ENCODE data around the gene SFXN2.
"Not testable (repeated sequence)": the region's sequence is repeated elsewhere in the genome, so short reads cannot be mapped to it uniquely, and the experiment has no call there.

GRCh38 chr10:102667411-102667810 lies 47.0 kb upstream of the SFXN2 start:
- not testable (repeated sequence) for TF ChIP-seq CTCF (IDR thresholded peaks at IDR 0.05); RNF2 (IDR thresholded peaks at IDR 0.05; ENCODE audit: borderline replicate concordance, low read depth); MYC (IDR thresholded peaks at IDR 0.05; ENCODE audit: borderline replicate concordance, low read length); NFE2L2 (conservative IDR thresholded peaks at IDR 0.05; ENCODE audit: low read length); CBX2 (IDR thresholded peaks at IDR 0.05; ENCODE audit: borderline replicate concordance, low read depth); ZFP36 (IDR thresholded peaks at IDR 0.05; ENCODE audit: borderline replicate concordance, partially characterized antibody); SMC3 (IDR thresholded peaks at IDR 0.05); RFX5 (IDR thresholded peaks at IDR 0.05); EP300 (IDR thresholded peaks at IDR 0.05); POLR2A (IDR thresholded peaks at IDR 0.05; ENCODE audit: low read length); KDM1A (IDR thresholded peaks at IDR 0.05; ENCODE audit: low read depth); TP53 (CRISPR knock-in tag; IDR thresholded peaks at IDR 0.05)
